Measurements from ENCODE around the gene BCAS3. TPM values are rescaled to one million over a fixed set of nuclear protein-coding genes. Genes with fewer than 3 reads are reported as not detected.

The BCAS3 gene
- total and polyA plus RNA-seq, 3 experiments from 2014 or later: 10.7 to 35.3 (median 13.5) TPM

DNA sequence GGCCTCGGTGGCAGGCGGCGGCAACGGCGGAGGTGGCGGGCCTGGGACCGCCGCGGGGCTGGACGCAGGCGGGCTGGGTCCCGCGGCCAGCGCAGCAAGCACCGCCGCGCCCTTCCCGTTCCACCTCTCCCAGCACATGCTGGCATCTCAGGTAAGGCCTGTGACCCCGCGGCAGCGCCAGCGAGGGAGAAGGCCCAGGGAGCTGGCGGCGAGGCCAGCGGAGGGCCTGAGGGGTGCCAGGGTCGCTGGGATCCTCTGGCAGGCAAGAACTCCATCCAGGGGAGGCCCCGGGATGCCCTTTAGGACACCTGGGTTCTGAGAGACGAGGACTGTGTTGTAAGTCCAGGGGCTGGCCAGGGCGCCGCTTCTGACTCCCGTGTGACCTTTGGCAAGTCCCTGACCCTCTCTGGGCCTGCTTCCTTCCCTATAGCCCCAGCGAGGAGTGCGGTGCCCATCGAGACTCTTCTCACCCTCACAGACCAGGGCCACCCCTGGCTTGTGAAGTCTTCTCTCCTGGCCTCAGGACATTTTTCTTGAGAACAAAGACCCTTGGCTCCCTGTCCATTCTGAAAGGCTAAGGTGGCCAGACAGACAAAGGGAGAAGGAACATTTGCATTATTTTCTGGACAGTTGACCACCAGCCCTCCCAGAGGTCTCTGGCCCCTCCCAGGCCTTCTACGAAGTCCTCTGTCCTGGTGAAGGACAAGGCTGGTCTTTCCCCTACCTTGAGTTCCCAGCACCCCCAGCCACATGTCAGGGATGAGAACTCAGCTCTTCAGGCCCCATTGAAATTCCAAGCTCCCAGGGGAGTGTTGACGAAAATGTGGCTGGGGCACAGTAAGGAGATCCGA, 728.3 kb downstream of the BCAS3 start:
- no peaks in the 10 kb centered on the region for H3K36me3 ChIP-seq (ENCODE audit: insufficient read depth, low read length)
- ChIA-PET CTCF (no interaction called here), POLR2A (no interaction called here)
- H3K4me3 ChIP-seq (ENCODE audit: low read length): no peak overlapping the region
- no peaks in the 10 kb centered on the region for H3K9me3 Mint-ChIP-seq
- H3K4me1 Mint-ChIP-seq: peaks cover 43 to 66% (median 44%) of the 10 kb centered on the region in 3 donors
- H3K27me3 ChIP-seq (ENCODE audit: insufficient read depth, low read length, poor library complexity, severe bottlenecking): peaks cover 68% of the 10 kb centered on the region
- no peaks in the 10 kb centered on the region for H3K36me3 Mint-ChIP-seq
- H3K4me3 Mint-ChIP-seq: peak overlapping the region in 4 of 7 donors; percentile 8 to 48 (median 27)
- DNase-seq: peak in 1 of 5 donors; percentile 30
- no peaks in the 10 kb centered on the region for H3K9me3 ChIP-seq (ENCODE audit: low read length)
- peaks cover 68 to 78% of the 10 kb centered on the region in 2 donors for H3K27me3 Mint-ChIP-seq
- H3K27ac ChIP-seq (ENCODE audit: low read depth, low read length): no peak overlapping the region
- no peak overlapping the region for H3K27ac Mint-ChIP-seq
- H3K4me1 ChIP-seq (ENCODE audit: insufficient read depth, low read length): peaks cover 44% of the 10 kb centered on the region

DNA sequence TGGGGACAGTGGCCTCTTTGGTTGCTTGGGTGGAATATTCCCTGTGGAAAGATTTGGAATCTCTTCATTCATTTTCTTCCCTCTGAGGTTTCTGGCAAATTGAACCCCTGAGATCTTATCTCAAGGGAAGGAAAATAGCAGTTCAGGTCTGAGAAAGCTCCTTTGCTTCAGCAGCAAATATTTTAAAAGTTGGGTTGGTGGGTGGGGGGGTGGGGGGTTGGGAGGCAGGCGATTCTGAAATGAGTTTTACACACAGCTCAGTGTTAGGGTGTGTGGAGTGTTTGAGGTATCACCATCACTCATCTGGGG, 728.8 kb downstream of the BCAS3 start:
- H3K36me3 Mint-ChIP-seq: no peaks in the 10 kb centered on the region
- DNase-seq: no peak
- Histone ChIP-seq H3K9me3 (ENCODE audit: low read length) (no peaks in the 10 kb centered on the region), H3K4me1 (ENCODE audit: insufficient read depth, low read length) (peaks cover 39% of the 10 kb centered on the region), H3K36me3 (ENCODE audit: insufficient read depth, low read length) (no peaks in the 10 kb centered on the region), H3K27ac (ENCODE audit: low read depth, low read length) (no peak overlapping the region), H3K27me3 (ENCODE audit: insufficient read depth, low read length, poor library complexity, severe bottlenecking) (peaks cover 66% of the 10 kb centered on the region), H3K4me3 (ENCODE audit: low read length) (no peak overlapping the region)
- POLR2A ChIA-PET: no interaction called here
- peaks cover 62 to 75% of the 10 kb centered on the region in 2 donors for H3K27me3 Mint-ChIP-seq
- peak overlapping the region in 1 of 7 donors; percentile 48 for H3K4me3 Mint-ChIP-seq
- CTCF ChIA-PET: no interaction called here
- H3K4me1 Mint-ChIP-seq: peaks cover 38 to 62% (median 38%) of the 10 kb centered on the region in 3 donors
- no peaks in the 10 kb centered on the region for H3K9me3 Mint-ChIP-seq
- H3K27ac Mint-ChIP-seq: no peak overlapping the region

DNA sequence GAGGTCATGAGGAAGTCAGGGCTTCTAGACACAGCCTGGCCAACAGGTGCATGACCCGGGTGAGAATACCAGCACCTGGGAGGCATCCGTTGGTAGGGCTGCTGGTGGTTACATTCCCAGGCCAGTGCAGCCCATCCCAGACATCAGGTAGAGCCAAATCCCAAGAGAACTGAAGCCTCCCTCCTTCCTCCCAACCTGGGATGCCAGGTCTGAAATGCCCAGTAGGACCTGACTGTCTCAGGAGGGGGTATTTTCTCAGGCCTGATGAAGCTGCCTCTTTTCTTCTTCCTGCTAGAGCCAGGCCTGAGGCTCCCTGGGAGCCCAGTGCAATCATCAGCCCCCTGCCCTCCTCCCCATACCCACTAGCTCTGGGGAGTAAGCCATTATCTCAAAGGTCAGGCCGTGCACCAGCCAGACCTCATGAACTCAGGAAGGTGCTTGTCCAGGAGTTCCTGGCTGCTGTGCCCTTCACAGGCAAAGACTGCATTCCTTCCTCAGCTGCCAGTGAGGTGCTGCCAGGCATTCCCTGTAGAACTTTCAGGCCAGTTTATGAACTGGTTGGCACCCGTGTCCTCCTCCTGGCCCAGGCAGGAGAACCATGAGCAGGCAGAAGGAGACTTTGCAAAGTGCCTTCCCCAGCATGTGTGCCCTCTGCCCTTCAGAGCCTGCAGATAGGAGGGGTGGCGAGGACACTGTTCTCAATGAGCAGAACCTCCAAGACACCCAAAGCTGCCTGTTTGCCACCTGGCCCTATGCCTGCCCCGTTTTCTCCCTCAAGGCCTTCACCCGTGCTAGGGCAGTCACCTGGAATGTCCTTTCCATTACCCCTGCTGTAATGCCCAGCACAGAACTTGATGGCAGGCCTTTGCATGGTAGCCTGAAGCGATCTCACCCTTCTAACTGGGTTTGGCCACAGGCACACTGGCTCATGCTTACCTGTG, 729.6 kb downstream of the BCAS3 start:
- H3K27ac Mint-ChIP-seq: no peak overlapping the region
- Histone ChIP-seq H3K4me1 (ENCODE audit: insufficient read depth, low read length) (peaks cover 36% of the 10 kb centered on the region), H3K9me3 (ENCODE audit: low read length) (no peaks in the 10 kb centered on the region), H3K4me3 (ENCODE audit: low read length) (no peak overlapping the region), H3K27ac (ENCODE audit: low read depth, low read length) (no peak overlapping the region), H3K27me3 (ENCODE audit: insufficient read depth, low read length, poor library complexity, severe bottlenecking) (peaks cover 64% of the 10 kb centered on the region), H3K36me3 (ENCODE audit: insufficient read depth, low read length) (no peaks in the 10 kb centered on the region)
- no peaks in the 10 kb centered on the region for H3K9me3 Mint-ChIP-seq
- POLR2A ChIA-PET: no interaction called here
- H3K36me3 Mint-ChIP-seq: no peaks in the 10 kb centered on the region
- peak in 1 of 5 donors; percentile 37 for DNase-seq
- peaks cover 36 to 60% (median 37%) of the 10 kb centered on the region in 3 donors for H3K4me1 Mint-ChIP-seq
- CTCF ChIA-PET: no interaction called here
- H3K27me3 Mint-ChIP-seq: peaks cover 55 to 72% of the 10 kb centered on the region in 2 donors
- peak overlapping the region in 3 of 7 donors; percentile 6 to 48 (median 28) for H3K4me3 Mint-ChIP-seq

DNA sequence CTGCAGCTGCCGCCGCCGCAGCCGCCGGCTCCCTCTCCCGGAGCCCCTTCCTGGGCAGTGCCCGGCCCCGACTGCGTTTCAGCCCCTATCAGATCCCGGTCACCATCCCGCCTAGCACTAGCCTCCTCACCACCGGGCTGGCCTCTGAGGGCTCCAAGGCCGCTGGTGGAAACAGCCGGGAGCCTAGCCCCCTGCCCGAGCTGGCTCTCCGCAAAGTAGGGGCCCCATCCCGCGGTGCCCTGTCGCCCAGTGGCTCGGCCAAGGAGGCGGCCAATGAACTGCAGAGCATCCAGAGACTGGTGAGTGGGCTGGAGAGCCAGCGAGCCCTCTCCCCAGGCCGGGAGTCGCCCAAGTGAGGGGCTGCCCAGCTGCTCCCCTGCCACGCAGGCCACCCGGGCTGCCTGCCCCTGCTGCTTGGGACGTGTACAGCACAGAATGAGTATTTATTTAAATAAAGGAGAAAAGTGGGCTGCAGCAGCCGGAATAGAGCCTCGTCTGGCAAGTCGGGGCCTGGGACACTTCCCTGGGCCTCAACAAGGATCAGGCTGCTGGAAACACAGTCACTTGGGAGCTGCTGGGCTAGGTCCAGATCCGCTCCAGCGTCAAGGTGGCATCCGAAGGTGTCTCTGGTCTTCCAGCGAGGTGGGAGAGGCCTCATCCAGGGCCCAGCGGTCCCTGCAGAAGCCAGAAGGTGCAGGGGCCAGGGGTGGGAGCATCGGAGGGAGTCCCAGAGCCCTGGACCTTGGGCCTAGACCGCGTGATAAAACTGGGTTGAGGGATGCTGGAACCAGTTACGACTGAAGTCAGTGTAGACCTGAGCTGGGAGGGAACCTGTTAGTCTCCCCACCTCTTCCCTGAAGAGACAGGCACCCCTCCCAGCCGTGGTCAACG, 730.7 kb downstream of the BCAS3 start:
- peaks cover 49 to 60% of the 10 kb centered on the region in 2 donors for H3K27me3 Mint-ChIP-seq
- CTCF ChIA-PET: interaction anchor here (1.4 kb wide), 1 partner anchor 8 kb away, joined by 3 read pairs; no protein-coding TSS in a partner anchor

DNA sequence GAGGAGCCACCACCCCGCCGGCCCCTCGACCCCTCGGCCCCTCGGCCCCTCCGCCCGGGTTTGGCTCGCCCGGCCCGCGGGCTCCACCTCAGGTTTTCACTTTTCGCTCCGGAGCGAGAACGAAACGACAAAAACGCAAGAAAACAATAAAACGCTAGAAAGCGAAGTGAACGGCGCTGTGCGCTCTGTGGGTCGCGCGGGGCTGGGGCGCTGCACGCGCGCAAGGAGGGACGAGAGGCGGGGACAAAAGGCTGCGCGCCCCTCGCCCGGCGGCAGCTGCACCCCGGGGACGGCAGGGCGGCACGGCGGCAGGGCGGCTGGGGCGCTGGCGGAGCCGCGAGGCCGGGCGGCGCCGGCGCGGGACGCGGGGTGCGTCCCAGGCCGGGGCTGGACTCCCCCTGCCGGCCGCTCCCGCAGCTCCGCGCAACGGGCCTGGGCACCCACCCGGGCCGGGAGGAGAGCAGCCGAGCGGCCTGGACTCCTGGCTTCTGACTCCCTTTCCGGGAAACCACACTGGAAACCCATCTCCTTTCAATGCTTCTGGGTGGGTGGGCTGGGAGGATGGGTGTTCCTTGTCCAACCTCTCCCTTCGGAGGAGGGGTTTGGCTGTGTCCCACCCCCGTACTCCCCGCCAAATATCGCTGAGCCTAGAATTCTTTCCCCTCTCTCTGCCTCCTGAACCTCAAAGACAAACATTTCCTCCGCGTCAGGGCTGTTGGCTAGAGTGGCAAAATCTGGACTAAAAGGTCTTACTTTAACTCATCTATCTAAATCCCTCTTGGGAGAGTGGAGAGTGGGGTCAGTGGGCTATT, 731.9 kb downstream of the BCAS3 start:
- H3K4me3 Mint-ChIP-seq: peak overlapping the region; percentile 75 to 91 (median 77)
- H3K27me3 Mint-ChIP-seq: peaks cover 43 to 50% of the 10 kb centered on the region in 2 donors
- H3K9me3 Mint-ChIP-seq: no peaks in the 10 kb centered on the region
- no peak overlapping the region for H3K4me3 ChIP-seq (ENCODE audit: low read length)
- no peaks in the 10 kb centered on the region for H3K36me3 ChIP-seq (ENCODE audit: insufficient read depth, low read length)
- peaks cover 47% of the 10 kb centered on the region for H3K27me3 ChIP-seq (ENCODE audit: insufficient read depth, low read length, poor library complexity, severe bottlenecking)
- H3K36me3 Mint-ChIP-seq: no peaks in the 10 kb centered on the region
- H3K27ac Mint-ChIP-seq: peak overlapping the region in 1 of 8 donors; percentile 56
- no peaks in the 10 kb centered on the region for H3K9me3 ChIP-seq (ENCODE audit: low read length)
- peaks cover 15% of the 10 kb centered on the region for H3K4me1 ChIP-seq (ENCODE audit: insufficient read depth, low read length)
- POLR2A ChIA-PET: no interaction called here
- CTCF ChIA-PET: interaction anchor here (1.0 to 1.6 kb wide), 4 partner anchors 9 to 693 kb away, joined by 3 read pairs; no protein-coding TSS in a partner anchor
- peaks cover 20 to 46% (median 23%) of the 10 kb centered on the region in 3 donors for H3K4me1 Mint-ChIP-seq
- H3K27ac ChIP-seq (ENCODE audit: low read depth, low read length): no peak overlapping the region
- DNase-seq: peak in 1 of 5 donors; percentile 31

More for the DNA sequence above, 730.7 kb downstream of the BCAS3 start:
- H3K4me3 Mint-ChIP-seq: peak overlapping the region; percentile 36 to 75 (median 67)
- no peaks in the 10 kb centered on the region for H3K36me3 Mint-ChIP-seq
- peak overlapping the region in 1 of 8 donors; percentile 50 for H3K27ac Mint-ChIP-seq
- Histone ChIP-seq H3K27ac (ENCODE audit: low read depth, low read length) (no peak overlapping the region), H3K4me1 (ENCODE audit: insufficient read depth, low read length) (peaks cover 26% of the 10 kb centered on the region), H3K27me3 (ENCODE audit: insufficient read depth, low read length, poor library complexity, severe bottlenecking) (peaks cover 58% of the 10 kb centered on the region), H3K4me3 (ENCODE audit: low read length) (no peak overlapping the region), H3K9me3 (ENCODE audit: low read length) (no peaks in the 10 kb centered on the region), H3K36me3 (ENCODE audit: insufficient read depth, low read length) (no peaks in the 10 kb centered on the region)
- H3K9me3 Mint-ChIP-seq: no peaks in the 10 kb centered on the region
- POLR2A ChIA-PET: no interaction called here
- peak in 1 of 5 donors; percentile 42 for DNase-seq
- peaks cover 27 to 53% (median 29%) of the 10 kb centered on the region in 3 donors for H3K4me1 Mint-ChIP-seq

DNA sequence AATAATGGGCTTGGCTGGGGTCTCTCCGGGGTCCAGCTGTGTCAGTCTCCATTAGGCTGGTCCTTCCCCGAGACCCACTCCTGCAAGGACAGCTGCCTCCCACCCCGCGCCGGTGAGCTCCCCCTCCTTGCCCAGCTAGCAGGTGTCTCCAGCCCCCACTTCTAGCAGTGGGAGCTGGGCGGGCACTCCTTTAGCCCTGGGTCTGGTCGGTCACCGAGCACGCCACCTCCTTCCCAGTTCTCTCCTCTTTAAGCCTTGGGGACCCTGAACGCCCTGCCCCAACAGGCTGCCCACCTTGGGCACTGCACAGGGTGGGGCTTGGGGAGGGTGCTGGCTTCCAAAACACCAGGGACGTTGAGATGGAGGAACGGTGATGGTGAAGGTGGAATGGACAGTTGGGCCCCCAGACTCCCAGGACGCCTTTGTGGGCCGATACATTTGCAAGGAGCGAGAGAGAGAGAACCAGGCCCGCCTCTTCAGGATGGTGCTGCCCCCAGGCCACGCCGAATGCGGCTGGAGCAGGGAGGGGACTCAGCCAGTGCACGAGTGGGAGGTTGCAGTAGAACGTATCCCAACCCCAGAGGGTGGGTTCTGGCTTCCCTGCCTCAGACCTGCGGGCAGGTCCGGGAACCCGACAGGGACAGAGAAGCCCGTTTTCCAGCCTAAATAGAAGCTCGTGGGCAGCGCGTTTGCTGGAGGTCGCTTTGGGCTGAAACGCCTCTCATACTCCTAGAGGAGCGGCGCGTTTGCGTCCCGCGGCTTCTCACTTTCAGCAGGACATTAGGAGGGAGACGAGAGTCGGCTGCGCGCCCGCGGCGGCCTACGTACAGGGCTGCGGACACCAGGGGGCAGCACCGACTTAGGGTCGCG, 732.7 kb downstream of the BCAS3 start:
- POLR2A ChIA-PET: no interaction called here
- peaks cover 11% of the 10 kb centered on the region for H3K4me1 ChIP-seq (ENCODE audit: insufficient read depth, low read length)
- peaks cover 45% of the 10 kb centered on the region for H3K27me3 ChIP-seq (ENCODE audit: insufficient read depth, low read length, poor library complexity, severe bottlenecking)
- Mint-ChIP-seq H3K36me3 (no peaks in the 10 kb centered on the region), H3K4me3 (peak overlapping the region; percentile 75 to 91 (median 77)), H3K4me1 (peaks cover 20 to 43% (median 23%) of the 10 kb centered on the region in 3 donors), H3K9me3 (no peaks in the 10 kb centered on the region), H3K27ac (peak overlapping the region in 3 of 8 donors; percentile 38 to 52 (median 47)), H3K27me3 (peaks cover 43 to 50% of the 10 kb centered on the region in 2 donors)
- DNase-seq: peak; percentile 63 to 79 (median 71)
- no peak overlapping the region for H3K27ac ChIP-seq (ENCODE audit: low read depth, low read length)
- H3K9me3 ChIP-seq (ENCODE audit: low read length): no peaks in the 10 kb centered on the region
- CTCF ChIA-PET: interaction anchor here (1.0 to 1.6 kb wide), 3 partner anchors 439 to 694 kb away, joined by 3 read pairs; no protein-coding TSS in a partner anchor
- peak overlapping the region; percentile 47 for H3K4me3 ChIP-seq (ENCODE audit: low read length)
- no peaks in the 10 kb centered on the region for H3K36me3 ChIP-seq (ENCODE audit: insufficient read depth, low read length)
